ENCODE results near the gene KIAA1217. TPM values are rescaled to one million over a fixed set of nuclear protein-coding genes. Genes with fewer than 3 reads are reported as not detected.
A peak's percentile ranks its signal among the peaks of the same experiment; 100 is the strongest.

KIAA1217 gene
- total and polyA plus RNA-seq, 2 donors from 2014 or later: 10.4 to 63.8 TPM

DNA sequence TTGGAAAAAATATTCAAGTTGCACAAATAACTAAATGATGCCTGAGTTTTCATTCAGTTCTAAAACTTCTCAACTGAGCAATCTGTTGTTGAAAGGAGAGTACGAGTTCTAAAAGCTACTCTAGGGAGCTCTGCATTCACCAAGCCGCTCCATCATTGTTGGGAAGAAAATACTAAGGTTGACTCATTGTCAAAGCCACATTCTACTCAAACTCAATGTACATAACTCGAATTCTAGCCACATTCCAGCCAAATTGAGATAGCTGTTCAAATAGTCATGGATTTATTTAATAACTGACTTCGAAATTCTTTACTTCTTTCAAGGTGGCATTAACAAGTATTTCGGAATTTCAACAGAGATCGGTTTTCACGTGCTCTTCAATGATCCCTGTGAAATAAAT lies 63.4 kb downstream of the KIAA1217 start:
- no peak for FAIRE-seq

DNA sequence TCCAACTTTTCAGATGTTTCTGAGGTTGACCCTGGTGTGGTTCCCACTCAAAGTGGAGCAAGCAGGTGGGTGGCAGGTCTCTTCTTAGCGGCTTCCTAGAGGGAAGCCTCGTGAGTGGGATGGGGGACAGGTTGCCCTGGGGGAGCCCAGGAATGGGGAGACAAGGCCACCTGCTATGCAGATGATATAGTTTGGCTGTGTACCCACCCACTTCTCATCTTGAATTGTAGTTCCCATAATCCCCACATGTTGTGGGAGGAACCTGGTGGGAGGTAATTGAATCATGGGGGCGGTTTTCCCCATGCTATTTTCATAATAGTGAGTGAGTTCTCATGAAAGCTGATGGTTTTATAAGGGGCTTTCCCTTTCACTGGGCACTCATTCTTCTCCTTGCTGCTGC lies 68.3 kb downstream of the KIAA1217 start:
- H3K27me3 ChIP-seq (ENCODE audit: control insufficient read depth, insufficient read depth, low read length): no peaks in the 10 kb centered on the region
- peaks cover 0 to 7% (median 0%) of the 10 kb centered on the region in 3 donors for H3K9me3 ChIP-seq (ENCODE audit: control insufficient read depth in 2 of 3, insufficient read depth in 1 of 3, low read length in 3 of 3)
- no peak overlapping the region for H3K4me3 ChIP-seq (ENCODE audit: low read length in 3 of 3)
- FAIRE-seq (no peak), DNase-seq (no peak)
- H3K4me1 ChIP-seq (ENCODE audit: control insufficient read depth in 2 of 3, insufficient read depth in 2 of 3, low read depth in 1 of 3, low read length in 3 of 3): no peaks in the 10 kb centered on the region
- TF ChIP-seq, protein P1, sequence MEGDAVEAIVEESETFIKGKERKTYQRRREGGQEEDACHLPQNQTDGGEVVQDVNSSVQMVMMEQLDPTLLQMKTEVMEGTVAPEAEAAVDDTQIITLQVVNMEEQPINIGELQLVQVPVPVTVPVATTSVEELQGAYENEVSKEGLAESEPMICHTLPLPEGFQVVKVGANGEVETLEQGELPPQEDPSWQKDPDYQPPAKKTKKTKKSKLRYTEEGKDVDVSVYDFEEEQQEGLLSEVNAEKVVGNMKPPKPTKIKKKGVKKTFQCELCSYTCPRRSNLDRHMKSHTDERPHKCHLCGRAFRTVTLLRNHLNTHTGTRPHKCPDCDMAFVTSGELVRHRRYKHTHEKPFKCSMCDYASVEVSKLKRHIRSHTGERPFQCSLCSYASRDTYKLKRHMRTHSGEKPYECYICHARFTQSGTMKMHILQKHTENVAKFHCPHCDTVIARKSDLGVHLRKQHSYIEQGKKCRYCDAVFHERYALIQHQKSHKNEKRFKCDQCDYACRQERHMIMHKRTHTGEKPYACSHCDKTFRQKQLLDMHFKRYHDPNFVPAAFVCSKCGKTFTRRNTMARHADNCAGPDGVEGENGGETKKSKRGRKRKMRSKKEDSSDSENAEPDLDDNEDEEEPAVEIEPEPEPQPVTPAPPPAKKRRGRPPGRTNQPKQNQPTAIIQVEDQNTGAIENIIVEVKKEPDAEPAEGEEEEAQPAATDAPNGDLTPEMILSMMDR (IDR thresholded peaks at IDR 0.05; ENCODE audit: borderline replicate concordance, extremely low read depth, insufficient read depth): no peak
- intact Hi-C loops (cut with DNase I): no loop called here
- no peak overlapping the region for H3K27ac ChIP-seq (ENCODE audit: low read depth in 2 of 2, low read length in 2 of 2)
- no peak overlapping the region for H3K9ac ChIP-seq (ENCODE audit: low read length in 3 of 3)
- no peaks in the 10 kb centered on the region for H3K36me3 ChIP-seq (ENCODE audit: control insufficient read depth in 2 of 3, insufficient read depth in 3 of 3, low read length in 3 of 3)

More for the DNA sequence above, 63.4 kb downstream of the KIAA1217 start:
- intact Hi-C loops (cut with DNase I): no loop called here
- Histone ChIP-seq H3K27ac (ENCODE audit: low read depth in 2 of 2, low read length in 2 of 2) (no peak overlapping the region), H3K36me3 (ENCODE audit: control insufficient read depth in 2 of 3, insufficient read depth in 3 of 3, low read length in 3 of 3) (peaks cover 0 to 5% (median 2%) of the 10 kb centered on the region in 3 donors), H3K27me3 (ENCODE audit: control insufficient read depth, insufficient read depth, low read length) (no peaks in the 10 kb centered on the region), H3K4me3 (ENCODE audit: low read length in 3 of 3) (no peak overlapping the region), H3K9me3 (ENCODE audit: control insufficient read depth in 2 of 3, insufficient read depth in 1 of 3, low read length in 3 of 3) (no peaks in the 10 kb centered on the region), H3K9ac (ENCODE audit: low read length in 3 of 3) (no peak overlapping the region), H3K4me1 (ENCODE audit: control insufficient read depth in 2 of 3, insufficient read depth in 2 of 3, low read depth in 1 of 3, low read length in 3 of 3) (no peaks in the 10 kb centered on the region)
- TF ChIP-seq, protein P1 (IDR thresholded peaks at IDR 0.05; ENCODE audit: borderline replicate concordance, extremely low read depth, insufficient read depth): no peak
- no peak for DNase-seq

DNA sequence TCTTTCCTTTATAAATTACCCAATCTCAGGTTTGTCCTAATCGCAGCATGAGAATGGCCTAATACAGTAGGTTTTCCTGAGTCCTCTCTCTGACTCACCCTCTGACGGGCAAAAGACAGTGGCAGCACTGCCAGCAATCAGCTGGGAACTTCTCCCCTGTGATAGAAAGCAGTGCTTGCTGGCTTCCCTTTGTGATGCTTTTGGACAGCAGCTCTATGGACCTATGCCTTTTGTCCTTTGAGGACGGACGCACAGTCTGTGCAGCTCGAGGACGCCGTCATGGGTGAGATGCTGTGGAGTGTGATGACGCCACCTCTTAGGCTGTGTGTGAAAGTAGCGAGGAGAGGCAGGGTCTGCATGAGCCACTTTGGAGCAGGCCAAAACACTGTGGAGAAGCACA lies 68.8 kb downstream of the KIAA1217 start:
- H3K27ac ChIP-seq (ENCODE audit: low read depth in 2 of 2, low read length in 2 of 2): peak overlapping the region in 1 of 2 donors; percentile 26
- H3K27me3 ChIP-seq (ENCODE audit: control insufficient read depth, insufficient read depth, low read length): no peaks in the 10 kb centered on the region
- FAIRE-seq: no peak
- peaks cover 0 to 7% (median 0%) of the 10 kb centered on the region in 3 donors for H3K9me3 ChIP-seq (ENCODE audit: control insufficient read depth in 2 of 3, insufficient read depth in 1 of 3, low read length in 3 of 3)
- intact Hi-C loops (cut with DNase I): no loop called here
- no peaks in the 10 kb centered on the region for H3K36me3 ChIP-seq (ENCODE audit: control insufficient read depth in 2 of 3, insufficient read depth in 3 of 3, low read length in 3 of 3)
- no peak for DNase-seq
- TF ChIP-seq, protein P1 (IDR thresholded peaks at IDR 0.05; ENCODE audit: borderline replicate concordance, extremely low read depth, insufficient read depth): no peak
- no peak overlapping the region for H3K9ac ChIP-seq (ENCODE audit: low read length in 3 of 3)
- H3K4me3 ChIP-seq (ENCODE audit: low read length in 3 of 3): no peak overlapping the region
- H3K4me1 ChIP-seq (ENCODE audit: control insufficient read depth in 2 of 3, insufficient read depth in 2 of 3, low read depth in 1 of 3, low read length in 3 of 3): no peaks in the 10 kb centered on the region

All from kidney (tissue), 14 donors.